Chondrocyte (in vitro differentiated cells): ENCODE data around the gene WDR55. TPM values are rescaled to one million over a fixed set of nuclear protein-coding genes. Genes with fewer than 3 reads are reported as not detected.

Experiments used
- DNase-seq: peaks from one replicate; pipeline ENCODE4 v3.0.0; 2021; ENCODE audit warnings: mixed read lengths, low spot score
- H3K27ac Mint-ChIP-seq: one replicate; pipeline ENCODE4 v1.8.0; 2021; ENCODE audit warnings: mild to moderate bottlenecking, moderate library complexity, mixed read lengths; ENCODE audit not compliant: unreplicated experiment
- H3K27me3 Mint-ChIP-seq: 2 replicates; pipeline ENCODE4 v1.8.0; 2021; ENCODE audit warnings: low read depth, mixed read lengths
- H3K36me3 Mint-ChIP-seq: 2 replicates; pipeline ENCODE4 v1.8.0; 2021; ENCODE audit warnings: low read depth, mixed read lengths
- H3K4me1 Mint-ChIP-seq: 2 replicates; pipeline ENCODE4 v1.8.0; 2021; ENCODE audit warnings: low read depth, mild to moderate bottlenecking, mixed read lengths
- H3K4me3 Mint-ChIP-seq: one replicate; pipeline ENCODE4 v1.8.0; 2021; ENCODE audit warnings: mild to moderate bottlenecking, moderate library complexity, mixed read lengths; ENCODE audit not compliant: unreplicated experiment
- H3K9me3 Mint-ChIP-seq: 2 replicates; pipeline ENCODE4 v1.8.0; 2021; ENCODE audit warnings: low read depth, mixed read lengths
- total RNA-seq: library from RNA; stranded (reverse); gene quantifications from 3 replicates; pipeline ENCODE4 v1.2.1, GENCODE V29; 2021
- TF ChIP-seq, protein P1 (sequence below): fragments of 200-600 bp; sonication (generic); IDR thresholded peaks from 2 replicates; pipeline ENCODE4 v1.5.0; 2021; ENCODE audit warnings: antibody characterized with exemption, mild to moderate bottlenecking, moderate library complexity

WDR55 gene
- total RNA-seq, 1 donor from 2014 or later: 24.5 TPM

DNA sequence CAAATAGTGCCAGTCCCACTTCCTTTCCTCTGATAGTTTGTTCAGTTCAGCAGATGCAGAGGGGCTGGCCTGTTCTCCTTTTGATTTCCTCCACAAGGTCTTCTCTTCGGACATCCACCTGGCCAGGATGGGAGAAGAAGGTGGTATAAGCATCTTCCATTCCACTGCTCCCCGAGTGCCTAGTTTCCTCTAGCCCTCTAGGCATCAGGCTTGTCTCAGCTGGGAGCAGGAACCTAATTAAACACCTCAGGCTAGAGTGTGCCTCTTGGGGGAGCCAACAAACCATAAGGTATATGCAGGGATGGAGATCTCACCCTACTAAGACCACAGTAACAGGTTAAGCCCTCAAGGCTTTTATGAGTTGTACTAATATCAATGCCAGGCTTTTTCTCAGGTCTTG lies 9.5 kb downstream of the WDR55 start:
- Mint-ChIP-seq H3K27me3 (no peaks in the 10 kb centered on the region), H3K9me3 (no peaks in the 10 kb centered on the region), H3K27ac (no peak overlapping the region), H3K4me3 (no peak overlapping the region), H3K4me1 (no peaks in the 10 kb centered on the region), H3K36me3 (peaks cover 23% of the 10 kb centered on the region)
- TF ChIP-seq, protein P1, sequence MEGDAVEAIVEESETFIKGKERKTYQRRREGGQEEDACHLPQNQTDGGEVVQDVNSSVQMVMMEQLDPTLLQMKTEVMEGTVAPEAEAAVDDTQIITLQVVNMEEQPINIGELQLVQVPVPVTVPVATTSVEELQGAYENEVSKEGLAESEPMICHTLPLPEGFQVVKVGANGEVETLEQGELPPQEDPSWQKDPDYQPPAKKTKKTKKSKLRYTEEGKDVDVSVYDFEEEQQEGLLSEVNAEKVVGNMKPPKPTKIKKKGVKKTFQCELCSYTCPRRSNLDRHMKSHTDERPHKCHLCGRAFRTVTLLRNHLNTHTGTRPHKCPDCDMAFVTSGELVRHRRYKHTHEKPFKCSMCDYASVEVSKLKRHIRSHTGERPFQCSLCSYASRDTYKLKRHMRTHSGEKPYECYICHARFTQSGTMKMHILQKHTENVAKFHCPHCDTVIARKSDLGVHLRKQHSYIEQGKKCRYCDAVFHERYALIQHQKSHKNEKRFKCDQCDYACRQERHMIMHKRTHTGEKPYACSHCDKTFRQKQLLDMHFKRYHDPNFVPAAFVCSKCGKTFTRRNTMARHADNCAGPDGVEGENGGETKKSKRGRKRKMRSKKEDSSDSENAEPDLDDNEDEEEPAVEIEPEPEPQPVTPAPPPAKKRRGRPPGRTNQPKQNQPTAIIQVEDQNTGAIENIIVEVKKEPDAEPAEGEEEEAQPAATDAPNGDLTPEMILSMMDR: no peak
- no peak for DNase-seq

DNA sequence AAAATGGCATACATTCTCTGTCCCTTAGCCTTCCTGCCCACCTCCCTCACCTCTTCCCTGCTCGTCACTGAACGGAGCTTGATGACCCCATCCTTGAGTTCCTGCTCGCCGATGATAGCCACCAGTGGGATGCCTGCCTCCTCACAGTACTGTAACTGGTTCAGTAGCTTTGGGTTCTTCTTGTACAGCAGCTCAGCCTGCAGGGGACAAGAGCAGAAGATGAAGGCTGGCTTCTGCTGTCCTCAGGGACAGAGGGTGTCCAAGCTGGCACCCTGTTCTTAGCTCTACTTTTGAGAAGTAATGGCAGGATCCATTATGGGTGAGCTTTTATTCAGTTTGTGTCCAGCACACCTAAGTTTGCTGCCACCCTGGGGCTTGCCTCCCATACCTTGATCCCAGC lies 9.9 kb downstream of the WDR55 start:
- Mint-ChIP-seq H3K27ac (peak overlapping the region; percentile 53), H3K36me3 (peaks cover 19% of the 10 kb centered on the region)
- TF ChIP-seq, protein P1: no peak

DNA sequence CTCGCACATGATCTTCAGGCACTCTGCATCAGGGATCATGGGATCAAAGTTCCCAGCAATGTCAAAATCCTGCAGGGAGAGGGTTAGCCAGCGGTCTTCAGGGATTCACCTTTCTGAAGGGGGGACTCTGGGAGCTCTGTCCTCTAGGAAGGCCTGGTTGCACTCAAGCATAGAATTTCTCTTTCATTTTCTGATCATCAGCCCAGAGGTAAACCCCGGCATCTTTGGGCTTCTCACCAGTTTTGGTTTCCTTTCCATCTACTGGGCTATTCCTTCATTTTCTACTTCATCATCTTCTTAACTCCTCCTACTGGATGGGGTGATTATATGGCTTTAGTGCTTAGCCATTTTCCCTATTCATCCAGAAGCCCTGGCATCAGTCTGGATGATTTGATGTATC lies 13.2 kb downstream of the WDR55 start:
- Mint-ChIP-seq H3K36me3 (peaks cover 20% of the 10 kb centered on the region), H3K9me3 (no peaks in the 10 kb centered on the region), H3K27ac (no peak overlapping the region), H3K4me1 (no peaks in the 10 kb centered on the region), H3K27me3 (no peaks in the 10 kb centered on the region), H3K4me3 (no peak overlapping the region)
- TF ChIP-seq, protein P1: no peak
- DNase-seq: no peak

More for the DNA sequence above, 9.9 kb downstream of the WDR55 start:
- no peak for DNase-seq
- Mint-ChIP-seq H3K4me1 (no peaks in the 10 kb centered on the region), H3K9me3 (no peaks in the 10 kb centered on the region), H3K27me3 (no peaks in the 10 kb centered on the region), H3K4me3 (no peak overlapping the region)

DNA sequence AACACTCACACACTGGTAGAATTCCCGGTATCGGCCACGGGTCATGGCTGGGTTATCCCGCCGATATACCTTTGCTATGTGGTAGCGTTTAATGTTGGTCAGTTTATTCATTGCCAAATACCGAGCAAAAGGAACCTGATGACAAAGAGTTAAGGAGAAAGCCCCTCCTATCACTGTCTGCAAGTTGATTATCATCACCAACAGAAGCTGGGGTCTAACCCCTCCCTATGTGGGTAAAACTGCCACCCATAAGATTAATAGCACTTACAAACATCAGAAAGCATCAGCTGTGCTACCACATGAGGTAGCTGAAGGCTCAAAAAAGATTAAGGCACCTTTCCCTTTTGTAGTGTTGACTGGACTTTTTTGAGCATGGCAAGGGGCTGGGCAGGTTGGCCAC lies 14.3 kb downstream of the WDR55 start:
- Mint-ChIP-seq H3K9me3 (no peaks in the 10 kb centered on the region), H3K36me3 (peaks cover 21% of the 10 kb centered on the region), H3K27ac (no peak overlapping the region), H3K4me1 (no peaks in the 10 kb centered on the region), H3K27me3 (no peaks in the 10 kb centered on the region), H3K4me3 (no peak overlapping the region)
- TF ChIP-seq, protein P1: no peak
- no peak for DNase-seq

DNA sequence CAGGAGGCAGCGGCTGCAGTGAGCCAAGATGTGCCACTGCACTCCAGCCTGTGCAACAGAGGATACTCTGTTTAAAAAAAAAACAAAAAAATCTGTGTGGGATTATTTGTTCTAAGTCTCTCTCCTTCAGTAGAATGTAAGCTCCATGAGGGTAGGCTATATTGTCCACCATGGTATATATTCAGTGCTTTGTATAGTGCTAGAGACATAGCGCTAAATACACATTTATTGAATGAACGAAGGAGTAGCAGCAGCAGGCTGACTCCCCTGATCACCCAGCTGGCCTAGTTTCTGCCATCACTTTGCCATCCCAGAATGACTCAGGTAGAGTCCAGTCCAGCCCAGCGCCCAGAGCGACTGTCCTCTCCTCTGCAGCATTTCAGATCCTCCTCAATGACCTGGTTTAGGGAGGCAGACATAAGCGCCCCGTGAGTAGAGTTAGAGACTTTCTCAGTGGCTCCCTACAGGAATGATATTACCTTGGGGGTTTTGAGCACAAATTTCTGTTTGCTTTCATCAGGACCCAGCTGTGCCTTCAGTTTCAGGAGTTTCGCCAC lies 25.8 kb downstream of the WDR55 start:
- TF ChIP-seq, protein P1: no peak
- Mint-ChIP-seq H3K4me1 (peaks cover 33% of the 10 kb centered on the region), H3K4me3 (peak overlapping the region; percentile 94), H3K36me3 (peaks cover 6% of the 10 kb centered on the region), H3K27me3 (no peaks in the 10 kb centered on the region), H3K9me3 (no peaks in the 10 kb centered on the region), H3K27ac (peak overlapping the region; percentile 97)
- DNase-seq: no peak
